Measurements from ENCODE around the gene BBX.
"Not testable (repeated sequence)": the region's sequence is repeated elsewhere in the genome, so short reads cannot be mapped to it uniquely, and the experiment has no call there.

BBX gene

GRCh38 chr3:107687056-107687581, 164.4 kb downstream of the BBX start:
- no peak for DNase-seq (ENCODE audit: low read depth)

- DNase-seq (ENCODE audit: low read depth): no peak
Measured at GRCh38 chr3:107689355-107689754, 166.6 kb downstream of the BBX start.

DNA sequence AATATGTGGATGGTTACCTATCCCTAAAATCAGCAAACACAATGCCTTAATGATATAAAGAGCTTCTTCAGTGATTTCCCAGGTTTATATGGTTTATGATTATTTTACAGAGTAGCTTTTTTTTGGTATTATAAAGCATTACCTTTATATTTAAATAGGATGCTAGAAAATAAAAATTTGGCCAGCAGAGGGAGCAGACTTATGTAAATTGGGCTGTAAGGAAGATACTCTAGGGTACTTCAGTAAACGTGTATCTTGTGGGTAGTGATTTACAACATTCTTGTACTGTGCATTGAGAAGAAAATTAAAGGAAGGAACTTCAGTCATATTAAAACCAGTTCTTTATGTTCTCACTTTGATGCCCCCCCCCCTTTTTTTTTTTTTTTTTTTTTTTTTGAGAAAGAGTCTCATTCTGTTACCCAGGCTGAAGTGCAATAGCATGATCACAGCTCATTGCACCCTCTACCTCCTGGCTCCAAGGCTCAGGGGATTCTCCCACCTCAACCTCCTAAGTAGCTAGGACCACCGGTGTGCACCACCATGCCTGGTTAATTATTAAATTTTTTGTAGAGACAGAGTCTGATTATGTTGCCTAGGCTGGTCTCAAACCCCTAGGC, 167.9 kb downstream of the BBX start:
- DNase-seq (ENCODE audit: low read depth): no peak

DNA sequence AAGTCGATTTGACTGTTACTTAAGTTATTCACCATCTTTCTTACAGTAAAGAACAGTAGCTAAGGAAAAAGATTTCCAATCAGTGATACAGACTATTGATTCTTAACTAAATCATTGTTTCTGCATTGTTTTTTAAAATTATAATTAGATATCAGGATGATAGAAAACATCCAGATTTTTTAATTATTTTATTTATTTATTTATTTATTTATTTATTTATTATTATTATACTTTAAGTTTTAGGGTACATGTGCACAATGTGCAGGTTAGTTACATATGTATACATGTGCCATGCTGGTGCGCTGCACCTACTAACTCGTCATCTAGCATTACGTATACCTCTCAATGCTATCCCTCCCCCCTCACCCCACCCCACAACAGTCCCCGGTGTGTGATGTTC, 169.2 kb downstream of the BBX start:
- DNase-seq (ENCODE audit: low read depth): not testable (repeated sequence)

DNA sequence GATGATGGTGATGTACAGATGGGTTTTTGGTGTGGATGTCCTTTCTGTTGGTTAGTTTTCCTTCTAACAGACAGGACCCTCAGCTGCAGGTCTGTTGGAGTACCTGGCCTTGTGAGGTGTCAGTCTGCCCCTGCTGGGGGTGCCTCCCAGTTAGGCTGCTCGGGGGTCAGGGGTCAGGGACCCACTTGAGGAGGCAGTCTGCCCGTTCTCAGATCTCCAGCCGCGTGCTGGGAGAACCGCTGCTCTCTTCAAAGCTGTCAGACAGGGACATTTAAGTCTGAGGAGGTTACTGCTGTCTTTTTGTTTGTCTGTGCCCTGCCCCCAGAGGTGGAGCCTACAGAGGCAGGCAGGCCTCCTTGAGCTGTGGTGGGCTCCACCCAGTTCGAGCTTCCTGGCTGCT, 174.6 kb downstream of the BBX start:
- not testable (repeated sequence) for DNase-seq (ENCODE audit: low read depth)

- DNase-seq (ENCODE audit: low read depth): not testable (repeated sequence)
Measured at GRCh38 chr3:107697855-107698254, 175.1 kb downstream of the BBX start.

DNA sequence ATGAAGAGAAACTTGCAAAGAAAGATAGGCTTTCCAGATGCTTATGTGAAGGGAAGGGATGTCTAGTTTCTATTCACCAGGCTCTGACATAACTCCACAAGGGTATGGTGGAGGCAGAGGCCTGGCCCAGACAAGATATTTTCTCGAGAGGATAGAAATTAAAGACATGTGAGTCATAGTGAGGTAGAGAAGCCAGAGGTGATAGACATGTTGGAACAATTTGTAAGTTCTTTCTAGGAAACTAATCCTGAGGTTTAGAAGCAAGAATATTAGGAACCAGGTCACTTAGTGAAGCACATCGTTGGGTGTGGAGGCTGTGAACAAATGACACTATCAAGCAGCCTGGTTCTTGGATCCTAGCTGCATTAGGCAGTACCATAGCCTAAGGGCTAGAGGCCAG, 176.9 kb downstream of the BBX start:
- no peak for DNase-seq (ENCODE audit: low read depth)

GRCh38 chr3:107701299-107701698, 178.5 kb downstream of the BBX start:
- DNase-seq (ENCODE audit: low read depth): no peak

DNA sequence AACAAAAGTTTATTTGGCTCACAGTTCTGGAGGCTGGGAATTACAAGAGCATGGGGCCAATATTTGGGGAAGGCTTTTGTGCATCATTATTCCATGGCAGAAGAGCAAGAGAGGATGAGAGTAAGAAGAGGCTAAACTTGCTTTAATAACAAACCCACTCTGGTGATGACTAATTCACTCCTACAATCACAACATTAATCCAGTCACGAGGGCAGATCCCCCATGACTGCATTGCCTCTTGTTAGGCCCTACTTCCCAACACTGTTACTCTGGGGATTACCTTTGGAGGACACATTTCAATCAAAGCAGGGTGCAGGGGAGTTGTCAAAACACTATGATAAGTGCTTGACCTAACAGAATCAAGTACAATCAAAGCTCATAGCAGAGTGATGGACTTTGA, 181.7 kb downstream of the BBX start:
- no peak for DNase-seq (ENCODE audit: low read depth)

DNA sequence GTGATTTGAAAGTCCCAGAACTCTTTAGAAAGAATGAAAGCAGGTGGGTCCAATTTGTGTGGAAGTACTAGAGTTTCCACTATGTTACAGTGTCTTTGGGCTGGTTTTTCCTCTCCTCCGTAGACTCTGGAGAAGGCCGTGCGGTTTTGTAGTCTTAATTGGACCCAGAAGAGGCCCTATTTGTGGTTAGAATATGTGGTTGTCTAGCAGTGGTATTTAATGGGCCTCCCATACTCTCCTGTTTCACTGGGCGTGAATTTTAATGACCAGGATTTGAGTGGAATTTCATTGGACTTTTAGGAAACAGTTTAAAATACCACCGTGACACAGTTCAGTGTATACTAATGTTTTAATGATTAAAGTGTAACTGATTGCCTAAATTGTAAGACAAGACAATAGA, 182.3 kb downstream of the BBX start:
- DNase-seq (ENCODE audit: low read depth): no peak

DNA sequence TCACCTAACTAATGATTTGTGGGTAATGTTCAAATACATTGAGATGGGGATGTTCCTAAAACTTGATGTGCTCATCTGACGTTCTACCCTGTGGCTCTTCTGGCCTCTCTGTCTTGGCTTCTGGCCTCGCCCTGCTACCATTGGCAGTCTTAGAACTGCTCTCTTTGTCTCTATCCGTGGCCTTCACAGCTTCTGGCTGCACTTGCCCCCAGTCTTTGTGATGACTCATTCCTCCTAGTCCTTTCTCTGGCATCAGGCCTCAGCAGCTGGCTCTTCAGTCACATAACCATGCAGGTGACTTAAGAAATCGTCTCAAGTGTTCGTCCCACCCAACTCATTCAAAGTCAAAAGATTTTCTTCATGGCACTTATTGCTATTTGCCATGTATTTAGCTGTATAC, 188.1 kb downstream of the BBX start:
- no peak for DNase-seq (ENCODE audit: low read depth)

DNA sequence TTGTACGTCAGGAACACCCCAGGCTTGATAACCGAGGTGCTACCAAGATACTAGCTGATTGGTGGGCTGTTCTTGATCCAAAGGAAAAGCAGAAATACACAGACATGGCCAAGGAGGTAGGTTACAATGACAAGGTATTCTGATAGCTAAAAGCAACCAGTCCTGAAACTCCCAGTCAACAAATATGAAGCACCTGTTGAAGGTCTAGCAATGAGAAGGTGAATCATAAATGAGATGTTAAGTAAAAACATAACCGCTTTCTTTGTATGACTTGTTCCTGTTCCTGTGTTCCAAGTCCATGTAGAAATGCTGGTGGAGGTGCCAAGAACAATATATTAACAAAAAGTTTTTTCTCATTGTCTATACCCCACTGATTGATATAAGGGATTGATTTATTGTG, 194.0 kb downstream of the BBX start:
- DNase-seq (ENCODE audit: low read depth): no peak

DNA sequence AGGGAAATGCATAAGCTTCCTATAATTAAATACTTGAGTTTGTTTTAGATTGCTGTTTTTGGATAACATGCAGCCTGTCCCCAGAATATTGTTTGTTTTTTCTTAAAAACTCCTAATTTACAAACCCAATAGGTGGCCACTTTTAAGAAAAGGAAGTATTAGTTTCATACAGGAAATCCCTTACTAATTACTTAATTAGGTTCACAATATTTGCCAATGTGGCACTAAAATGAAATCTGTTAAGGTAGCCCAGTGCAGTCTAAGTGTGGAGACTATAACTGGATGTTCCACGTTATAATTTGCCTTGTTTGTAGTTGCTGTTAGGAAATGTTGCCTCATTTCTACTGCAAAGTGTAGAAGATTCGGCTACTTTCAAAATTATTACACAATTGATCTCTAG, 195.8 kb downstream of the BBX start:
- DNase-seq (ENCODE audit: low read depth): no peak

GRCh38 chr3:107727102-107727501, 204.3 kb downstream of the BBX start:
- no peak for DNase-seq (ENCODE audit: low read depth)

DNA sequence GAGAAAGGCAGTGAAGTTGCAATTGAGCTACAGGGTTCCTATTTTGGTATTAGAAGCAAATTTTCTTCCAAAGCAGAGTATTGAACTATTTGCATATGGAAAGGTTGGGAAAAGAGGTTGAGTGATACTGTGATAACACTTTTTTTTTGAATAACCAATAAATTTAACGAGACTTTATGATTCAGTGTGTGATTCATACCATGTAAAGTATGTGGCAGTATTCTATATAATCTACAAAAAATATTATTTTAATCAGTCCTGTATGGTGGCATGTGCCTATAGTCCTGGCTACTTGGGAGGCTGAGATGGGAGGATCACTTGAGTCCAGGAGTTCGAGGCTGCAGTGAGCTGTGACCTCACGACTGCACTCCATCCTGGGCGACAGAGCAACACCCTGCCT, 206.9 kb downstream of the BBX start:
- DNase-seq (ENCODE audit: low read depth): no peak

GRCh38 chr3:107734317-107734716, 211.6 kb downstream of the BBX start:
- no peak for DNase-seq (ENCODE audit: low read depth)

DNA sequence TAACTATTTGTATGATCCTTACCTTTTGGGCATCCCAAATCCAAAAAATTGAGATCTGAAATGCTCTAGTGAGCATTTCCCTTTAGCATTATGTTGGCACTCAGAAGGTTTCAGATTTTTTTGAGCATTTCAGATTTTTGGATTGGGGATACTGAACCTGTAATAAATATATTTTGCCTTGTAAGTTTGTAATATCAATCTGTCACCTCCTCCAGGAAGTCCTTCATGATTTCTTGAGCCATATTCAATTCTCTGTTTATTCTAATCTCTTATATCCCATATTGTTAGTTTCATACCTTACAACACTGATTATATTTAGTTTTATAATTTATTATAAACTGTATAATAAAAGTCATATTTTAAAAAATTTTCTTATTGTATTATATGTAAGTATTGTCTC, 215.2 kb downstream of the BBX start:
- DNase-seq (ENCODE audit: low read depth): no peak

- DNase-seq (ENCODE audit: low read depth): no peak
Measured at GRCh38 chr3:107738486-107739183, 215.9 kb downstream of the BBX start.

GRCh38 chr3:107739227-107739626, 216.5 kb downstream of the BBX start:
- no peak for DNase-seq (ENCODE audit: low read depth)

GRCh38 chr3:107740992-107741896, 218.5 kb downstream of the BBX start:
- no peak for DNase-seq (ENCODE audit: low read depth)

- no peak for DNase-seq (ENCODE audit: low read depth)
Measured at GRCh38 chr3:107745354-107745753, 222.6 kb downstream of the BBX start.

DNA sequence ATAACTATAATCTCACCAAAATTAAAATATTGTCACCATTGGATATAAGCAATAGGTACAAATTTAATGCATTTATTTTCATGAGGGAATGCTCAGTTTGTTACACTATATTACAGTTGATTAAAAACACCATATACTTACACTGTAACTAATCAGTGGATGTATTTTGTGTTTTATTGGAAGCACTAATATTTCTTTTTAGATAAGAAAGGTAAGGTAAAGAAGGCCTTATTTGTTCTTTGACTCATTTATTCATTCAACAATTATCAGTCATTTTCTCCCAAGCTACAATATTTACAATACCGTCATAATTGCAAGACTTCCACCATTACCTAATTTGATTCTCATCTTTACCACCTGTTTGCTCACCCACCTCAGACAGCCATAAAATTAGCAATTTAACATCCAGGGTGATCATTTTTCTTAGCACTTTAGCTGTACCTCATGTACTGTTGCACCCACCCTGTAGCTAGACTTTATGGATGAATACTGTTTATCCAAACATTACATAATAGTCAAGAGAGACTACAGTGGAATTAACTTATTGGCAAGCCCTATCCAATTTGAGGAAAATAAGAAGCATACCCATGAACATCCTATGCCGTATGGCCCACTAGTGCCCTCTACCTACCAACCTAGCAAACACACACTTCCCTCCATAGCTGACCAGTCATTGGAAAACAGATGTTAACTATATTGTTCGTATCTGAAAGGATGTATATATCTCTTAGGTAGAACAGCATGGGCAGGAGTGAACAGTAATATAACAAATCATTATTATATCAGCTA, 229.6 kb downstream of the BBX start:
- DNase-seq (ENCODE audit: low read depth): no peak

All from GM04503 (cell line).